GM12892 (cell line): Measurements from ENCODE around the gene GATA2.

Experiments used
- POLR2A ChIP-seq: IDR thresholded peaks from 2 replicates; pipeline ENCODE4 v1.6.1; 2011; ENCODE audit warnings: low read depth, low read length, control low read depth
- TAF1 ChIP-seq: IDR thresholded peaks from 2 replicates; pipeline ENCODE4 v1.6.1; 2011; ENCODE audit warnings: low read depth, mild to moderate bottlenecking, control low read depth, low read length, borderline replicate concordance

- no peak for TF ChIP-seq POLR2A
- TF ChIP-seq TAF1, result no peak
Measured at GRCh38 chr3:128489674-128489926, 3.4 kb downstream of the GATA2 start.
